Measurements from ENCODE around the gene SOBP.
A peak's percentile ranks its signal among the peaks of the same experiment; 100 is the strongest.

The SOBP gene

GRCh38 chr6:107634324-107635056 lies 144.6 kb downstream of the SOBP start:
- peak; percentile 55 for DNase-seq (ENCODE audit: low spot score)
- in situ Hi-C loops (cut with MboI; ENCODE audit: low pct_unique_long_range_greater_than_20kb, low sequenced_read_pairs, unreplicated experiment): no loop called here
- no peak for TF ChIP-seq CTCF (IDR thresholded peaks at IDR 0.05; ENCODE audit: extremely low read depth, insufficient read depth, missing control alignments)

- in situ Hi-C loops (cut with MboI; ENCODE audit: low pct_unique_long_range_greater_than_20kb, low sequenced_read_pairs, unreplicated experiment): no loop called here
- TF ChIP-seq CTCF (IDR thresholded peaks at IDR 0.05; ENCODE audit: extremely low read depth, insufficient read depth, missing control alignments): no peak
- DNase-seq (ENCODE audit: low spot score): no peak
These were observed 145.2 kb downstream of the SOBP start for GRCh38 chr6:107635057-107635515.

- no peak for TF ChIP-seq CTCF (IDR thresholded peaks at IDR 0.05; ENCODE audit: extremely low read depth, insufficient read depth, missing control alignments)
- no peak for DNase-seq (ENCODE audit: low spot score)
- in situ Hi-C loops (cut with MboI; ENCODE audit: low pct_unique_long_range_greater_than_20kb, low sequenced_read_pairs, unreplicated experiment): no loop called here
These were observed 146.6 kb downstream of the SOBP start for GRCh38 chr6:107636486-107636885.

- TF ChIP-seq CTCF (IDR thresholded peaks at IDR 0.05; ENCODE audit: extremely low read depth, insufficient read depth, missing control alignments): no peak
- peak; percentile 44 for DNase-seq (ENCODE audit: low spot score)
- in situ Hi-C loops (cut with MboI; ENCODE audit: low pct_unique_long_range_greater_than_20kb, low sequenced_read_pairs, unreplicated experiment): no loop called here
These were observed 147.7 kb downstream of the SOBP start for GRCh38 chr6:107637316-107638315.

GRCh38 chr6:107638493-107638892 lies 148.6 kb downstream of the SOBP start:
- in situ Hi-C loops (cut with MboI; ENCODE audit: low pct_unique_long_range_greater_than_20kb, low sequenced_read_pairs, unreplicated experiment): no loop called here
- DNase-seq (ENCODE audit: low spot score): peak; percentile 46
- TF ChIP-seq CTCF (IDR thresholded peaks at IDR 0.05; ENCODE audit: extremely low read depth, insufficient read depth, missing control alignments): no peak

- in situ Hi-C loops (cut with MboI; ENCODE audit: low pct_unique_long_range_greater_than_20kb, low sequenced_read_pairs, unreplicated experiment): no loop called here
These were observed 149.6 kb downstream of the SOBP start for GRCh38 chr6:107639511-107639910.

More at GRCh38 chr6:107639511-107639910, 149.6 kb downstream of the SOBP start:
- no peak for DNase-seq (ENCODE audit: low spot score)
- TF ChIP-seq CTCF (IDR thresholded peaks at IDR 0.05; ENCODE audit: extremely low read depth, insufficient read depth, missing control alignments): no peak

Measured in GM13977 (cell line).